Epithelial cell of esophagus (primary cell): Measurements from ENCODE around the gene DLG4.
A peak's percentile ranks its signal among the peaks of the same experiment; 100 is the strongest.

Experiments
- DNase-seq: peaks from one replicate; pipeline ENCODE4 v3.0.0; 2010; ENCODE audit warnings: low read depth
- H3K4me3 ChIP-seq: 2 replicates; pipeline ENCODE4 v1.5.1; 2011; ENCODE audit warnings: mild to moderate bottlenecking, low read length, control low read depth
- CTCF ChIP-seq: IDR thresholded peaks from 2 replicates; pipeline ENCODE4 v1.5.1; 2011; ENCODE audit warnings: low read depth, mild to moderate bottlenecking, low read length, control low read depth, inconsistent platforms; ENCODE audit not compliant: insufficient read depth; ENCODE audit errors: missing control alignments

The DLG4 gene

GRCh38 chr17:7240375-7240774 lies 20.7 kb upstream of the DLG4 start:
- DNase-seq: no peak
- TF ChIP-seq CTCF: no peak
- peak overlapping the region; percentile 96 for H3K4me3 ChIP-seq

GRCh38 chr17:7239091-7240027 lies 19.7 kb upstream of the DLG4 start, which contains the start of gene PHF23:
PHF23 (minus strand) TSS chr17:7239457; CDS start chr17:7239279, 178 bp downstream.
- peak within 1 kb of the TSS; percentile 97 for H3K4me3 ChIP-seq
- DNase-seq: peak; percentile 99
- TF ChIP-seq CTCF: no peak

- peak overlapping the region; percentile 97 for H3K4me3 ChIP-seq
- DNase-seq: peak; percentile 29
- no peak for TF ChIP-seq CTCF
Measured at GRCh38 chr17:7238420-7239090, 18.9 kb upstream of the DLG4 start.

GRCh38 chr17:7237761-7238419 lies 18.3 kb upstream of the DLG4 start:
- no peak for TF ChIP-seq CTCF
- H3K4me3 ChIP-seq: peak overlapping the region; percentile 97
- peak; percentile 58 for DNase-seq

GRCh38 chr17:7237266-7237760 lies 17.7 kb upstream of the DLG4 start:
- no peak for TF ChIP-seq CTCF
- H3K4me3 ChIP-seq: peak overlapping the region; percentile 97
- no peak for DNase-seq

- no peak for DNase-seq
- no peak overlapping the region for H3K4me3 ChIP-seq
- TF ChIP-seq CTCF: no peak
Measured at GRCh38 chr17:7236808-7237207, 17.2 kb upstream of the DLG4 start.
